CD4-positive, alpha-beta memory T cell (primary cell): ENCODE data around the gene ZC3H7A. TPM values are rescaled to one million over a fixed set of nuclear protein-coding genes. Genes with fewer than 3 reads are reported as not detected.
A peak's percentile ranks its signal among the peaks of the same experiment; 100 is the strongest.

ENCODE experiments used
- CTCF ChIA-PET: fragments of 350-600 bp; sonication (Branson Sonifier 250); formaldehyde crosslinking; loops from one replicate; lab custom pipeline; 2021; ENCODE audit warnings: inconsistent platforms; ENCODE audit not compliant: partially characterized antibody; lab: Charles Lee
- POLR2A ChIA-PET: fragments of 350-600 bp; sonication (Branson Sonifier 250); formaldehyde crosslinking; loops from one replicate; lab custom pipeline; 2021; ENCODE audit not compliant: partially characterized antibody; lab: Charles Lee
- DNase-seq, 5 donors: peaks; one replicate each; pipeline versions ENCODE4 v3.0.0 to v3.0.0-alpha.2; 2020 to 2022; ENCODE audit warnings: mixed read lengths in 1 of 5
- H3K27ac ChIP-seq: one replicate; pipeline ENCODE4 v1.7.0; 2013; ENCODE audit warnings: low read depth, low read length
- H3K27me3 ChIP-seq: 2 replicates; pipeline ENCODE4 v1.7.0; 2013; ENCODE audit warnings: mild to moderate bottlenecking, low read length, moderate library complexity; ENCODE audit not compliant: insufficient read depth
- H3K36me3 ChIP-seq: 2 replicates; pipeline ENCODE4 v1.7.0; 2013; ENCODE audit warnings: mild to moderate bottlenecking, low read length, moderate library complexity; ENCODE audit not compliant: insufficient read depth
- H3K4me1 ChIP-seq: 2 replicates; pipeline ENCODE4 v1.7.0; 2013; ENCODE audit warnings: mild to moderate bottlenecking, low read length, moderate library complexity; ENCODE audit not compliant: insufficient read depth
- H3K4me3 ChIP-seq, 2 donors: one replicate each; pipeline ENCODE4 v1.7.0; 2013; ENCODE audit warnings: low read length in 2 of 2, mild to moderate bottlenecking in 1 of 2
- H3K9me3 ChIP-seq, 2 donors: one replicate each; pipeline ENCODE4 v1.7.0; 2013; ENCODE audit warnings: low read length in 2 of 2, control low read depth in 1 of 2; ENCODE audit not compliant: control insufficient read depth in 1 of 2
- H3K27ac Mint-ChIP-seq, 7 donors: one replicate each; pipeline ENCODE4 v1.8.0; 2020 to 2021; ENCODE audit warnings: mixed read lengths in 7 of 7, mild to moderate bottlenecking in 6 of 7, inconsistent platforms in 3 of 7, moderate library complexity in 3 of 7
- H3K27me3 Mint-ChIP-seq, 2 donors: one replicate each; pipeline ENCODE4 v1.8.0; 2020 to 2021; ENCODE audit warnings: mixed read lengths in 2 of 2
- H3K36me3 Mint-ChIP-seq, 2 donors: one replicate each; pipeline ENCODE4 v1.8.0; 2020 to 2021; ENCODE audit warnings: mixed read lengths in 2 of 2, inconsistent platforms in 1 of 2, mild to moderate bottlenecking in 1 of 2
- H3K4me1 Mint-ChIP-seq, 4 donors: one replicate each; pipeline ENCODE4 v1.8.0; 2020 to 2021; ENCODE audit warnings: mixed read lengths in 4 of 4, mild to moderate bottlenecking in 1 of 4
- H3K4me3 Mint-ChIP-seq, 8 donors: one replicate each; pipeline ENCODE4 v1.8.0; 2020 to 2021; ENCODE audit warnings: mixed read lengths in 8 of 8, mild to moderate bottlenecking in 7 of 8, moderate library complexity in 6 of 8, inconsistent platforms in 3 of 8
- H3K9me3 Mint-ChIP-seq, 8 donors: one replicate each; pipeline ENCODE4 v1.8.0; 2020 to 2021; ENCODE audit warnings: mixed read lengths in 8 of 8, mild to moderate bottlenecking in 5 of 8, inconsistent platforms in 3 of 8, moderate library complexity in 1 of 8
- intact Hi-C: fragments of 100-400 bp; cut with micrococcal nuclease; formaldehyde crosslinking; loops from one replicate; pipeline ENCODE4 v1.15.1; 2023
- polyA plus RNA-seq, 2 donors: library from polyadenylated mRNA; unstranded; fragments of 300-500 nt; fragmentation: Illumina TruSeq; gene quantifications; one replicate each; pipeline ENCODE4 v1.2.3, GENCODE V29; 2021
- total RNA-seq, 2 experiments: library from RNA; stranded (reverse); gene quantifications; one replicate each; pipeline ENCODE4 v1.2.3, GENCODE V29; 2021

Gene ZC3H7A
- total and polyA plus RNA-seq, 4 experiments from 2014 or later, result 39.9 to 92.1 (median 66.3) TPM

- no peaks in the 10 kb centered on the region for H3K27me3 ChIP-seq
- POLR2A ChIA-PET, result interaction anchor here (0.9 kb wide), 1 partner anchor 28 kb away, joined by 3 read pairs; no protein-coding TSS in a partner anchor
- no peak overlapping the region for H3K27ac ChIP-seq
- peaks cover 23% of the 10 kb centered on the region for H3K36me3 ChIP-seq
- peaks cover 35 to 62% of the 10 kb centered on the region in 2 donors for H3K36me3 Mint-ChIP-seq
- intact Hi-C loops, result no loop called here
- H3K27ac Mint-ChIP-seq, result peak overlapping the region in 2 of 7 donors; percentile 46 to 52
- peak overlapping the region in 1 of 8 donors; percentile 1 for H3K4me3 Mint-ChIP-seq
- no peak overlapping the region for H3K4me3 ChIP-seq
- no peaks in the 10 kb centered on the region for H3K9me3 ChIP-seq
- no peaks in the 10 kb centered on the region for H3K9me3 Mint-ChIP-seq
- no peak for DNase-seq
- no peaks in the 10 kb centered on the region for H3K27me3 Mint-ChIP-seq
- no peaks in the 10 kb centered on the region for H3K4me1 ChIP-seq
- peaks cover 15 to 32% (median 21%) of the 10 kb centered on the region in 4 donors for H3K4me1 Mint-ChIP-seq
- CTCF ChIA-PET, result interaction anchor here (1.7 kb wide), 1 partner anchor 67 kb away, joined by 6 read pairs; no protein-coding TSS in a partner anchor
Observed at GRCh38 chr16:11708421-11708820, 88.6 kb downstream of the ZC3H7A start.

- H3K27ac Mint-ChIP-seq, result no peak overlapping the region
- CTCF ChIA-PET, result interaction anchor here (0.6 to 1.7 kb wide), 3 partner anchors 32 to 298 kb away, joined by 3 to 6 read pairs (median 4); no protein-coding TSS in a partner anchor
- POLR2A ChIA-PET, result interaction anchor here (0.9 kb wide), 1 partner anchor 28 kb away, joined by 3 read pairs; no protein-coding TSS in a partner anchor
Observed at GRCh38 chr16:11707679-11708197, 89.3 kb downstream of the ZC3H7A start.

GRCh38 chr16:11706180-11706742 lies 90.8 kb downstream of the ZC3H7A start:
- Mint-ChIP-seq H3K4me1 (peaks cover 19 to 38% (median 20%) of the 10 kb centered on the region in 4 donors), H3K27me3 (no peaks in the 10 kb centered on the region), H3K27ac (peak overlapping the region in 1 of 7 donors; percentile 68), H3K4me3 (no peak overlapping the region), H3K36me3 (peaks cover 36 to 63% of the 10 kb centered on the region in 2 donors), H3K9me3 (no peaks in the 10 kb centered on the region)
- Histone ChIP-seq H3K9me3 (no peaks in the 10 kb centered on the region), H3K36me3 (peaks cover 31% of the 10 kb centered on the region), H3K27me3 (no peaks in the 10 kb centered on the region), H3K4me1 (peaks cover 5% of the 10 kb centered on the region), H3K4me3 (no peak overlapping the region), H3K27ac (no peak overlapping the region)
- CTCF ChIA-PET, result interaction anchor here (0.7 to 1.2 kb wide), 3 partner anchors 8 to 174 kb away, joined by 3 to 6 read pairs (median 3); no protein-coding TSS in a partner anchor
- POLR2A ChIA-PET, result interaction anchor here (0.6 kb wide), 1 partner anchor 68 kb away, joined by 3 read pairs; no protein-coding TSS in a partner anchor
- DNase-seq, result no peak
- intact Hi-C loops, result no loop called here

More at GRCh38 chr16:11707679-11708197, 89.3 kb downstream of the ZC3H7A start:
- peaks cover 30% of the 10 kb centered on the region for H3K36me3 ChIP-seq
- no peak overlapping the region for H3K27ac ChIP-seq
- H3K27me3 ChIP-seq, result no peaks in the 10 kb centered on the region
- no peak for DNase-seq
- H3K4me1 ChIP-seq, result peaks cover 5% of the 10 kb centered on the region
- intact Hi-C loops, result no loop called here
- H3K27me3 Mint-ChIP-seq, result no peaks in the 10 kb centered on the region
- no peak overlapping the region for H3K4me3 Mint-ChIP-seq
- H3K4me3 ChIP-seq, result no peak overlapping the region
- H3K9me3 Mint-ChIP-seq, result no peaks in the 10 kb centered on the region
- H3K4me1 Mint-ChIP-seq, result peaks cover 18 to 39% (median 23%) of the 10 kb centered on the region in 4 donors
- H3K36me3 Mint-ChIP-seq, result peaks cover 42 to 69% of the 10 kb centered on the region in 2 donors
- H3K9me3 ChIP-seq, result no peaks in the 10 kb centered on the region

- peaks cover 5% of the 10 kb centered on the region for H3K4me1 ChIP-seq
- ChIA-PET CTCF (interaction anchor here (1.1 to 1.2 kb wide), 2 partner anchors 9 to 16 kb away, joined by 3 to 6 read pairs; no protein-coding TSS in a partner anchor), POLR2A (no interaction called here)
- Mint-ChIP-seq H3K27ac (no peak overlapping the region), H3K4me3 (no peak overlapping the region), H3K36me3 (peaks cover 30 to 63% of the 10 kb centered on the region in 2 donors), H3K9me3 (no peaks in the 10 kb centered on the region), H3K27me3 (no peaks in the 10 kb centered on the region), H3K4me1 (peaks cover 22 to 43% (median 23%) of the 10 kb centered on the region in 4 donors)
- H3K9me3 ChIP-seq, result no peaks in the 10 kb centered on the region
- H3K4me3 ChIP-seq, result no peak overlapping the region
- no peak overlapping the region for H3K27ac ChIP-seq
- peaks cover 25% of the 10 kb centered on the region for H3K36me3 ChIP-seq
- intact Hi-C loops, result no loop called here
- DNase-seq, result no peak
- no peaks in the 10 kb centered on the region for H3K27me3 ChIP-seq
Observed at GRCh38 chr16:11705311-11706025, 91.6 kb downstream of the ZC3H7A start.

Other genes with a start within 250 kb of the ZC3H7A start
- 100 to 1,000 TPM; 155 to 157 TPM for gene LITAF, start 210.3 kb downstream of the ZC3H7A start, total RNA-seq
- 100 to 1,000 TPM; 343 to 496 TPM for gene LITAF, start 210.3 kb downstream of the ZC3H7A start, polyA plus RNA-seq
- gene SNN, start 128.8 kb downstream of the ZC3H7A start, total RNA-seq, result 10 to 100 TPM; 19.2 to 20.4 TPM
- 10 to 100 TPM; 16.1 to 16.7 TPM for gene SNN, start 128.8 kb downstream of the ZC3H7A start, polyA plus RNA-seq
- 10 to 100 TPM; 51.7 to 59.8 TPM for gene TXNDC11, start 54.4 kb downstream of the ZC3H7A start, total RNA-seq
- 10 to 100 TPM; 54.7 to 62.6 TPM for gene TXNDC11, start 54.4 kb downstream of the ZC3H7A start, polyA plus RNA-seq
- 100 to 1,000 TPM; 180 to 206 TPM for gene RSL1D1, start 54.3 kb upstream of the ZC3H7A start, total RNA-seq
- 100 to 1,000 TPM; 124 to 325 TPM for gene RSL1D1, start 54.3 kb upstream of the ZC3H7A start, polyA plus RNA-seq
- gene GSPT1, start 118.7 kb upstream of the ZC3H7A start, total RNA-seq, result 10 to 100 TPM; 97.9 to 99.5 TPM
- 100 to 1,000 TPM in 1 of 2 donors, 10 to 100 TPM in 1; 89.0 to 106 TPM for gene GSPT1, start 118.7 kb upstream of the ZC3H7A start, polyA plus RNA-seq
- 10 to 100 TPM in 1 of 2 experiments, 1 to 10 TPM in 1; 9.0 to 16.0 TPM for gene NPIPB2, start 144.8 kb upstream of the ZC3H7A start, total RNA-seq
- 1 to 10 TPM in 1 of 2 donors, not detected in 1; 1.8 TPM for gene NPIPB2, start 144.8 kb upstream of the ZC3H7A start, polyA plus RNA-seq
- gene TNFRSF17, start 168.0 kb upstream of the ZC3H7A start, total RNA-seq, result not detected
- gene TNFRSF17, start 168.0 kb upstream of the ZC3H7A start, polyA plus RNA-seq, result 1 to 10 TPM in 1 of 2 donors, not detected in 1; 3.0 TPM
- gene SNX29, start 179.5 kb upstream of the ZC3H7A start, total RNA-seq, result 10 to 100 TPM; 26.6 to 29.2 TPM
- gene SNX29, start 179.5 kb upstream of the ZC3H7A start, polyA plus RNA-seq, result 10 to 100 TPM in 1 of 2 donors, 1 to 10 TPM in 1; 5.8 to 18.0 TPM